ENCODE results near the gene REEP5. TPM values are rescaled to one million over a fixed set of nuclear protein-coding genes. Genes with fewer than 3 reads are reported as not detected.

Gene REEP5
- total RNA-seq, 1 experiment from 2014 or later = 49.6 TPM

GRCh38 chr5:112844489-112844888 is 77.5 kb downstream of the REEP5 start:
- ChIA-PET CTCF (no interaction called here), POLR2A (no interaction called here)
- TF ChIP-seq MLX (CRISPR knock-in tag; IDR thresholded peaks at IDR 0.05) (no peak), E2F4 (CRISPR knock-in tag; IDR thresholded peaks at IDR 0.05; ENCODE audit: borderline replicate concordance, low read depth) (no peak)
- Mint-ChIP-seq H3K27me3 (ENCODE audit: low read depth) (no peaks in the 10 kb centered on the region; the same call in 1 of the 2 replicates), H3K9me3 (peaks cover 28% of the 10 kb centered on the region), H3K36me3 (peaks cover 42% of the 10 kb centered on the region), H3K4me3 (no peak overlapping the region), H3K4me1 (peaks cover 20% of the 10 kb centered on the region), H3K27ac (no peak overlapping the region)
- DNase-seq (ENCODE audit: low spot score) = no peak
- ATAC-seq = no peak

GRCh38 chr5:112833971-112834370 is 88.1 kb downstream of the REEP5 start:
- Mint-ChIP-seq H3K4me1 (no peaks in the 10 kb centered on the region), H3K27me3 (ENCODE audit: low read depth) (no peaks in the 10 kb centered on the region), H3K4me3 (no peak overlapping the region), H3K27ac (no peak overlapping the region), H3K9me3 (peaks cover 6% of the 10 kb centered on the region; the same call in 1 of the 2 replicates), H3K36me3 (peaks cover 44% of the 10 kb centered on the region)
- ChIA-PET CTCF (interaction anchor here (0.9 to 1.1 kb wide), 2 partner anchors 14 kb away, joined by 3 read pairs; no protein-coding TSS in a partner anchor), POLR2A (no interaction called here)
- TF ChIP-seq ZMAT4 (CRISPR knock-in tag; IDR thresholded peaks at IDR 0.05) (no peak), IRF2 (CRISPR knock-in tag; IDR thresholded peaks at IDR 0.05; ENCODE audit: borderline replicate concordance, low read depth) (no peak), PREB (CRISPR knock-in tag; IDR thresholded peaks at IDR 0.05; ENCODE audit: borderline replicate concordance) (no peak), ATF2 (CRISPR knock-in tag; IDR thresholded peaks at IDR 0.05; ENCODE audit: borderline replicate concordance, low read depth) (no peak), ZNF219 (CRISPR knock-in tag; IDR thresholded peaks at IDR 0.05; ENCODE audit: borderline replicate concordance) (no peak), NR1H2 (CRISPR knock-in tag; IDR thresholded peaks at IDR 0.05) (no peak), JUN (CRISPR knock-in tag; IDR thresholded peaks at IDR 0.05) (no peak), JAZF1 (CRISPR knock-in tag; IDR thresholded peaks at IDR 0.05) (no peak), ERG (CRISPR knock-in tag; IDR thresholded peaks at IDR 0.05) (no peak), PRDM15 (CRISPR knock-in tag; IDR thresholded peaks at IDR 0.05) (no peak), ZNF423 (CRISPR knock-in tag; IDR thresholded peaks at IDR 0.05) (no peak), MYBL2 (CRISPR knock-in tag; IDR thresholded peaks at IDR 0.05) (no peak), PRRX2 (CRISPR knock-in tag; IDR thresholded peaks at IDR 0.05) (no peak), E2F1 (CRISPR knock-in tag; IDR thresholded peaks at IDR 0.05) (no peak)
- DNase-seq (ENCODE audit: low spot score) (no peak), ATAC-seq (no peak)

Measured in WTC11 (cell line).